Suprapubic skin (tissue), 3 donors: ENCODE measurements around the gene LRCOL1.

Experiments used
- CTCF ChIP-seq, 2 donors: fragments of 200-600 bp in 1 of 2; fragments of 450-650 bp in 1 of 2; sonication (generic) in 1 of 2; IDR thresholded peaks; one replicate each; pipeline ENCODE4 v1.5.1; 2016 to 2019; ENCODE audit warnings: antibody characterized with exemption in 2 of 2, mild to moderate bottlenecking in 1 of 2, moderate library complexity in 1 of 2
- POLR2A ChIP-seq, 2 donors: fragments of 450-650 bp; IDR thresholded peaks; one replicate each; pipeline ENCODE4 v1.6.1; 2017; ENCODE audit warnings: antibody characterized with exemption in 2 of 2, mild to moderate bottlenecking in 2 of 2, moderate library complexity in 2 of 2

DNA sequence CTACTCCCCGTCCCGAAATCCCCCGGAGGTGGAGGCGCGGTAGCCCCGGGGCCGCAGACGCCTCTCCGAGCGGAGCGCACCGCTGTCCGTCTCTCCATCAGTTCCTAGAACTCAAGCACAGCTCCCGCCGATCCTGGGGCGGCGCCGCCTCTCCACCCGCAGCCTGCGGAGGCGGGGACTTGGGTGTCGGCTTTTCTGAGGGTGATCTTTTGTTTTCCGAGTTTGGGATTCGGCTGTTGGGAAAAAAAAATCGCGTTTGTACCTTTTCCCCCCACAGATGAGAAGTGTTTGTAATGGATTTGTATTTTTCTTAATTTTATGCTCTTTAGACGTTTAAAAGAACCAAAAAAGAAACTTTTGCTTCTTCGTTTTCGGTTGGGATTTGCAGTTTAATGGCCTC is 26.6 kb downstream of the LRCOL1 start:
- TF ChIP-seq CTCF (IDR thresholded peaks at IDR 0.05) = no peak
- TF ChIP-seq POLR2A (IDR thresholded peaks at IDR 0.05) = no peak
